Measurements from ENCODE around the gene FAM124B.
"Not testable (repeated sequence)": the region's sequence is repeated elsewhere in the genome, so short reads cannot be mapped to it uniquely, and the experiment has no call there.

Gene FAM124B

GRCh38 chr2:224403657-224404056, 1.8 kb upstream of the FAM124B start:
- DNase-seq, result no peak
- no peaks in the 10 kb centered on the region for H3K27me3 ChIP-seq (replicated peaks; ENCODE audit: control insufficient read depth, insufficient read depth, low read length, poor library complexity, severe bottlenecking)
- no peak overlapping the region for H3K4me3 ChIP-seq (ENCODE audit: insufficient read depth, low read depth, low read length, poor library complexity, severe bottlenecking)
- H3K27ac ChIP-seq (ENCODE audit: insufficient read depth, low read length, poor library complexity, severe bottlenecking), result no peak overlapping the region
- no peaks in the 10 kb centered on the region for H3K9me3 ChIP-seq (ENCODE audit: control insufficient read depth, low read length)
- H3K4me1 ChIP-seq (ENCODE audit: control insufficient read depth, insufficient read depth, low read length, poor library complexity, severe bottlenecking), result no peaks in the 10 kb centered on the region
- H3K36me3 ChIP-seq (ENCODE audit: control insufficient read depth, insufficient read depth, low read length), result no peaks in the 10 kb centered on the region

DNA sequence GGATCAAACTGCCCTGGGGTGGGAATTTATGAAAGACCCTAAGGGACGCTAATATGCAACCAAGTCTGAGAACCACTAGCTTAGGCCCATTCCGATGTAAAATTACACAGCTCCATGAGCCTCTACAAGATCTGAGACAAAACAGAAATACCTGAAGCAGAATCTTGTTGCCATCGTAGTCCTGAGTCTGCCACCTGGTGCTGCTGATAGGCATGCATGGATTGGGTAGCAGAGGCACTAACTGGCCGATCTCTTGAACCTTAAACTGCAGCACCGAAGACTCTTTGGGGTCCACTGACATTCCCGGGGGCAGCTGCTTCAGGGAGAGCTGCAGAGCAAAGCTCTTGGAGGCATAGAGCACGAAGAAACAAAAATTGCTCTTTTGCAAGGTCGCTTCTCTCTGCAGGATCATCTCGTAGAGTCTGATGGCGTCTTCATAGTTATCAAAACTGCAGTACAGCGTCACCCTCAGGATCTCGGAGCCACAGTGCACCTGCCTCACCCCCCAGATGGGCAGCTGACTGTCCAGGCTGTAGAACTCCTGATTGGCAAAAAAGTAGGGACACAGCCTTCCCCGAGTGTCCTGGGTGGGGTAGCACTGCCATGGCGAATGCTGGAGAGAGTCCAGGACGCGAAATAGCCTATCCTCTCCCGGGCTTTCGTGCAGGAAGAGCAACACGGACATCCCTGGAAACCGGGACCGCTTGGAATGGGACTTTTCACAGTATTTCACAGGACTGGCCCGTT, 848 bp downstream of the FAM124B start:
- Histone ChIP-seq H3K4me3 (ENCODE audit: insufficient read depth, low read depth, low read length, poor library complexity, severe bottlenecking) (peak overlapping the region; percentile 32), H3K27ac (ENCODE audit: insufficient read depth, low read length, poor library complexity, severe bottlenecking) (peak overlapping the region; percentile 13), H3K4me1 (ENCODE audit: control insufficient read depth, insufficient read depth, low read length, poor library complexity, severe bottlenecking) (no peaks in the 10 kb centered on the region), H3K9me3 (ENCODE audit: control insufficient read depth, low read length) (no peaks in the 10 kb centered on the region), H3K36me3 (ENCODE audit: control insufficient read depth, insufficient read depth, low read length) (no peaks in the 10 kb centered on the region), H3K27me3 (replicated peaks; ENCODE audit: control insufficient read depth, insufficient read depth, low read length, poor library complexity, severe bottlenecking) (no peaks in the 10 kb centered on the region)
- no peak for DNase-seq

DNA sequence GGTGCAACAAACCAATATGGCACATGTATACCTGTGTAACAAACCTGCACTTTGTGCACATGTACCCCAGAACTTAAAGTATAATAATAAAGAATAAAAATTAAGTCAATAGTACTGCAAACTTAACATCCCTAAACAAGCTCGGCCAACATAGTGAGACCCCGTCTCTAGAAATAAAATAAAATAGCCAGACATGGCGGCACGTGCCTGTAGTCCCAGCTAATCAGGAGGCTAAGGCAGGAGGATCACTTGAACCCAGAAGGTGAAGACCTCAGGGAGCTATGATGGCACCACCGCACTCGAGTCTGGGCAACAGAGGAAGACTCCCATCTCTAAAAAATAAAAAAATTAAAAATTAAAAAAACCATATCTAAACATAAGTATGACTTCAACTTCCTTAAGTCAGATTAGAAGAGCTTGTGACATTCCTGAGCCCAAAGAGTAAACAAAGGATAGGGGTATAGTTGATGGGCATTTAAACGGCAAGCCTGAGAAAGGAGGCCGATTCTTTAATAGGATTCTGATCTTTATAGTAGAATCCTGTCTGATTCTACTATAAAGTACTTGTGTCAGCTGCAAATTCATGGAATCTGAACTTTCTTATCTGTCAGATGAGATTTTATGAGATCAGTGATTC, 1.6 kb downstream of the FAM124B start:
- no peak overlapping the region for H3K4me3 ChIP-seq (ENCODE audit: insufficient read depth, low read depth, low read length, poor library complexity, severe bottlenecking)
- H3K27ac ChIP-seq (ENCODE audit: insufficient read depth, low read length, poor library complexity, severe bottlenecking), result no peak overlapping the region
- no peaks in the 10 kb centered on the region for H3K36me3 ChIP-seq (ENCODE audit: control insufficient read depth, insufficient read depth, low read length)
- no peaks in the 10 kb centered on the region for H3K9me3 ChIP-seq (ENCODE audit: control insufficient read depth, low read length)
- H3K27me3 ChIP-seq (replicated peaks; ENCODE audit: control insufficient read depth, insufficient read depth, low read length, poor library complexity, severe bottlenecking), result no peaks in the 10 kb centered on the region
- H3K4me1 ChIP-seq (ENCODE audit: control insufficient read depth, insufficient read depth, low read length, poor library complexity, severe bottlenecking), result no peaks in the 10 kb centered on the region
- DNase-seq, result no peak

- no peaks in the 10 kb centered on the region for H3K36me3 ChIP-seq (ENCODE audit: control insufficient read depth, insufficient read depth, low read length)
- H3K4me3 ChIP-seq (ENCODE audit: insufficient read depth, low read depth, low read length, poor library complexity, severe bottlenecking), result no peak overlapping the region
- no peak for DNase-seq
- H3K4me1 ChIP-seq (ENCODE audit: control insufficient read depth, insufficient read depth, low read length, poor library complexity, severe bottlenecking), result no peaks in the 10 kb centered on the region
- H3K9me3 ChIP-seq (ENCODE audit: control insufficient read depth, low read length), result no peaks in the 10 kb centered on the region
- no peak overlapping the region for H3K27ac ChIP-seq (ENCODE audit: insufficient read depth, low read length, poor library complexity, severe bottlenecking)
- H3K27me3 ChIP-seq (replicated peaks; ENCODE audit: control insufficient read depth, insufficient read depth, low read length, poor library complexity, severe bottlenecking), result no peaks in the 10 kb centered on the region
Observed at GRCh38 chr2:224398289-224398688, 3.6 kb downstream of the FAM124B start.

- not testable (repeated sequence) for H3K4me3 ChIP-seq (ENCODE audit: insufficient read depth, low read depth, low read length, poor library complexity, severe bottlenecking)
Observed at GRCh38 chr2:224397100-224397499, 4.8 kb downstream of the FAM124B start.

DNA sequence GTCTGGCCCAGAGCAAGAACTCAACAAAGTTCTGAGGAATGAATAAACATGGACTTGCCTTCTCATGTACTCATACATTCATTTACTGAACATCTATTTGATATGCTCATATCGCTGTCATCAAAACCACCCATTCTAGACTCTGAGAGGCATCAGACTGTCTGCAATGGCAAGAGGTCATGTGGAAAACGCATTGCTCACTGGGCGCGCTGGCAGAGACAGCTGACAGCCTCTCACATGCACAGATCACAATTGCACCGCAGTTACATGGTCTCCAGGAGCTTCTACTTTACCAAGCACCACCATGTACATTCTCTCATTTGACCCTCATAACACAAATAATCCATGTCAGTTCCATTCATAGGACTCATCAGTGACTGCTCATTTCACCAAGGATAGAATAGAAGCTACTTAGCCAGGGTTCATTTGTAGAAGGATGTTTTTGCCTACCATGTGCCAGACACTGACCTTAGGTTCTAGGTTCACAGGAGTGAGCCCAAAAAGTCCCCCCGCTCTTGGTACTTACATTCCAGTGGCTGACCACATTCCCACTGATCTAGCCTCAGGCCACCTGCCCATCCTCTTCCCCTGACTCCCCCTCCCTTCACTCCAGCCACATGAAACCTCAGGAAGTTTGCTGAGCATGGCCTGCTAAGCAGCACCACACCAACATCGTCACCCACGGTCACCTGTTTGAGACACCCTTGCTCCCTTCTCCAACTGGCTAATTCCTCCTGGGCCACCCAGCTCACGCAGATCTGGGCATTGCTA, 6.1 kb downstream of the FAM124B start:
- Histone ChIP-seq H3K36me3 (ENCODE audit: control insufficient read depth, insufficient read depth, low read length) (no peaks in the 10 kb centered on the region), H3K9me3 (ENCODE audit: control insufficient read depth, low read length) (no peaks in the 10 kb centered on the region), H3K27me3 (replicated peaks; ENCODE audit: control insufficient read depth, insufficient read depth, low read length, poor library complexity, severe bottlenecking) (no peaks in the 10 kb centered on the region), H3K4me1 (ENCODE audit: control insufficient read depth, insufficient read depth, low read length, poor library complexity, severe bottlenecking) (no peaks in the 10 kb centered on the region), H3K27ac (ENCODE audit: insufficient read depth, low read length, poor library complexity, severe bottlenecking) (no peak overlapping the region), H3K4me3 (ENCODE audit: insufficient read depth, low read depth, low read length, poor library complexity, severe bottlenecking) (no peak overlapping the region)
- no peak for DNase-seq

More at GRCh38 chr2:224397100-224397499, 4.8 kb downstream of the FAM124B start:
- not testable (repeated sequence) for H3K36me3 ChIP-seq (ENCODE audit: control insufficient read depth, insufficient read depth, low read length); H3K27me3 ChIP-seq (replicated peaks; ENCODE audit: control insufficient read depth, insufficient read depth, low read length, poor library complexity, severe bottlenecking); H3K9me3 ChIP-seq (ENCODE audit: control insufficient read depth, low read length); DNase-seq; H3K4me1 ChIP-seq (ENCODE audit: control insufficient read depth, insufficient read depth, low read length, poor library complexity, severe bottlenecking); H3K27ac ChIP-seq (ENCODE audit: insufficient read depth, low read length, poor library complexity, severe bottlenecking)

GRCh38 chr2:224393157-224393872, 8.6 kb downstream of the FAM124B start:
- no peaks in the 10 kb centered on the region for H3K27me3 ChIP-seq (replicated peaks; ENCODE audit: control insufficient read depth, insufficient read depth, low read length, poor library complexity, severe bottlenecking)
- H3K9me3 ChIP-seq (ENCODE audit: control insufficient read depth, low read length), result no peaks in the 10 kb centered on the region
- no peak overlapping the region for H3K4me3 ChIP-seq (ENCODE audit: insufficient read depth, low read depth, low read length, poor library complexity, severe bottlenecking)
- no peaks in the 10 kb centered on the region for H3K36me3 ChIP-seq (ENCODE audit: control insufficient read depth, insufficient read depth, low read length)
- no peak overlapping the region for H3K27ac ChIP-seq (ENCODE audit: insufficient read depth, low read length, poor library complexity, severe bottlenecking)
- H3K4me1 ChIP-seq (ENCODE audit: control insufficient read depth, insufficient read depth, low read length, poor library complexity, severe bottlenecking), result no peaks in the 10 kb centered on the region
- no peak for DNase-seq

GRCh38 chr2:224392545-224392944, 9.4 kb downstream of the FAM124B start:
- no peaks in the 10 kb centered on the region for H3K27me3 ChIP-seq (replicated peaks; ENCODE audit: control insufficient read depth, insufficient read depth, low read length, poor library complexity, severe bottlenecking)
- no peaks in the 10 kb centered on the region for H3K36me3 ChIP-seq (ENCODE audit: control insufficient read depth, insufficient read depth, low read length)
- no peak overlapping the region for H3K27ac ChIP-seq (ENCODE audit: insufficient read depth, low read length, poor library complexity, severe bottlenecking)
- no peak overlapping the region for H3K4me3 ChIP-seq (ENCODE audit: insufficient read depth, low read depth, low read length, poor library complexity, severe bottlenecking)
- H3K9me3 ChIP-seq (ENCODE audit: control insufficient read depth, low read length), result no peaks in the 10 kb centered on the region
- H3K4me1 ChIP-seq (ENCODE audit: control insufficient read depth, insufficient read depth, low read length, poor library complexity, severe bottlenecking), result no peaks in the 10 kb centered on the region
- DNase-seq, result no peak

GRCh38 chr2:224389317-224389716, 12.6 kb downstream of the FAM124B start:
- H3K4me1 ChIP-seq (ENCODE audit: control insufficient read depth, insufficient read depth, low read length, poor library complexity, severe bottlenecking), result no peaks in the 10 kb centered on the region
- H3K9me3 ChIP-seq (ENCODE audit: control insufficient read depth, low read length), result no peaks in the 10 kb centered on the region
- no peak overlapping the region for H3K4me3 ChIP-seq (ENCODE audit: insufficient read depth, low read depth, low read length, poor library complexity, severe bottlenecking)
- H3K27me3 ChIP-seq (replicated peaks; ENCODE audit: control insufficient read depth, insufficient read depth, low read length, poor library complexity, severe bottlenecking), result no peaks in the 10 kb centered on the region
- H3K36me3 ChIP-seq (ENCODE audit: control insufficient read depth, insufficient read depth, low read length), result no peaks in the 10 kb centered on the region
- DNase-seq, result no peak
- no peak overlapping the region for H3K27ac ChIP-seq (ENCODE audit: insufficient read depth, low read length, poor library complexity, severe bottlenecking)
